Measurements from ENCODE around the gene RPS14. TPM values are rescaled to one million over a fixed set of nuclear protein-coding genes. Genes with fewer than 3 reads are reported as not detected.

Gene RPS14
- polyA plus RNA-seq, 1 donor (not counting 4 experiments of a cell fraction or from before 2014, with no cell fraction given) = 3,540 TPM

DNA sequence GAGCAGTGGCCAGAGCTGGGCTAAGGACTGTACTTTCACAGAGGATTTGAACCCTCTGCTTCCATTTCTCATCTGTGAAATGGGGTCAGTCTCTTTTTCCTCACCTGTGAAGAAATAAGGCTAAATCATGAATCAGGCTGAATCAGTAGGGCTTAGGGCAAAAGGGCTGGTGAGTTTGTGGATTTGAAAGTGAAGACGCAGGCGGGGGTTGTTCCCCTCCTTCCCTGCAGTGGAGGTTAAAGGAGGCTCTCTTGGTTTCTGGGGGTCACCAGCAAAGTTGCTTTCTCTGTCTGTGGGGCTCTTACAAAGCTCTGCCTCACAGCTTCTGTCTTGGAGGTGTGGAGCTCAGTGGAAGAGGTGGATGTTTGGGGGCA lies 40.7 kb upstream of the RPS14 start:
- Histone ChIP-seq H3K4me3 (ENCODE audit: control insufficient read depth in 2 of 3, extremely low read depth in 1 of 3, insufficient read depth in 2 of 3, low read depth in 1 of 3, low read length in 3 of 3) (no peak overlapping the region), H3K4me1 (ENCODE audit: control insufficient read depth, extremely low read depth, insufficient read depth, low read length) (peaks cover 68% of the 10 kb centered on the region), H3K9ac (ENCODE audit: control insufficient read depth, extremely low read depth, insufficient read depth, low read length) (no peak overlapping the region), H3K79me2 (ENCODE audit: control insufficient read depth, insufficient read depth, low read length) (peaks cover 65% of the 10 kb centered on the region), H3K27ac (ENCODE audit: control insufficient read depth, insufficient read depth, low read length) (no peak overlapping the region), H3K4me2 (ENCODE audit: control insufficient read depth, extremely low read depth, insufficient read depth, low read depth, low read length) (peak overlapping the region; percentile 13), H2AFZ (ENCODE audit: control insufficient read depth, low read length) (no peak overlapping the region), H3K36me3 (ENCODE audit: control insufficient read depth in 2 of 2, extremely low read depth in 1 of 2, insufficient read depth in 2 of 2, low read length in 2 of 2) (peaks cover 0 to 2% of the 10 kb centered on the region in 2 experiments), H3K9me3 (ENCODE audit: control insufficient read depth, low read depth, low read length) (no peaks in the 10 kb centered on the region), H3K27me3 (ENCODE audit: control insufficient read depth, extremely low read depth, insufficient read depth, low read length) (no peaks in the 10 kb centered on the region), H4K20me1 (ENCODE audit: control insufficient read depth, extremely low read depth, insufficient read depth, low read length) (no peaks in the 10 kb centered on the region), H3K9me1 (ENCODE audit: control insufficient read depth, extremely low read depth, insufficient read depth, low read length) (peaks cover 6% of the 10 kb centered on the region)
- DNase-seq (ENCODE audit: low read depth, low spot score) (no peak), FAIRE-seq (no peak)
- no peak for TF ChIP-seq EZH2 (IDR thresholded peaks at IDR 0.05; ENCODE audit: low read length)
- TF ChIP-seq, protein P1, sequence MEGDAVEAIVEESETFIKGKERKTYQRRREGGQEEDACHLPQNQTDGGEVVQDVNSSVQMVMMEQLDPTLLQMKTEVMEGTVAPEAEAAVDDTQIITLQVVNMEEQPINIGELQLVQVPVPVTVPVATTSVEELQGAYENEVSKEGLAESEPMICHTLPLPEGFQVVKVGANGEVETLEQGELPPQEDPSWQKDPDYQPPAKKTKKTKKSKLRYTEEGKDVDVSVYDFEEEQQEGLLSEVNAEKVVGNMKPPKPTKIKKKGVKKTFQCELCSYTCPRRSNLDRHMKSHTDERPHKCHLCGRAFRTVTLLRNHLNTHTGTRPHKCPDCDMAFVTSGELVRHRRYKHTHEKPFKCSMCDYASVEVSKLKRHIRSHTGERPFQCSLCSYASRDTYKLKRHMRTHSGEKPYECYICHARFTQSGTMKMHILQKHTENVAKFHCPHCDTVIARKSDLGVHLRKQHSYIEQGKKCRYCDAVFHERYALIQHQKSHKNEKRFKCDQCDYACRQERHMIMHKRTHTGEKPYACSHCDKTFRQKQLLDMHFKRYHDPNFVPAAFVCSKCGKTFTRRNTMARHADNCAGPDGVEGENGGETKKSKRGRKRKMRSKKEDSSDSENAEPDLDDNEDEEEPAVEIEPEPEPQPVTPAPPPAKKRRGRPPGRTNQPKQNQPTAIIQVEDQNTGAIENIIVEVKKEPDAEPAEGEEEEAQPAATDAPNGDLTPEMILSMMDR (optimal IDR thresholded peaks at IDR 0.05 in 1 of 3, IDR thresholded peaks at IDR 0.05 in 1 of 3, conservative IDR thresholded peaks at IDR 0.05 in 1 of 3; ENCODE audit: extremely low read depth in 1 of 3, insufficient read depth in 2 of 3, low read length in 3 of 3) = no peak
- dilution Hi-C loops (cut with MboI; ENCODE audit: extremely low pct_ligation_motif_present, low sequenced_read_pairs) = no loop called here

DNA sequence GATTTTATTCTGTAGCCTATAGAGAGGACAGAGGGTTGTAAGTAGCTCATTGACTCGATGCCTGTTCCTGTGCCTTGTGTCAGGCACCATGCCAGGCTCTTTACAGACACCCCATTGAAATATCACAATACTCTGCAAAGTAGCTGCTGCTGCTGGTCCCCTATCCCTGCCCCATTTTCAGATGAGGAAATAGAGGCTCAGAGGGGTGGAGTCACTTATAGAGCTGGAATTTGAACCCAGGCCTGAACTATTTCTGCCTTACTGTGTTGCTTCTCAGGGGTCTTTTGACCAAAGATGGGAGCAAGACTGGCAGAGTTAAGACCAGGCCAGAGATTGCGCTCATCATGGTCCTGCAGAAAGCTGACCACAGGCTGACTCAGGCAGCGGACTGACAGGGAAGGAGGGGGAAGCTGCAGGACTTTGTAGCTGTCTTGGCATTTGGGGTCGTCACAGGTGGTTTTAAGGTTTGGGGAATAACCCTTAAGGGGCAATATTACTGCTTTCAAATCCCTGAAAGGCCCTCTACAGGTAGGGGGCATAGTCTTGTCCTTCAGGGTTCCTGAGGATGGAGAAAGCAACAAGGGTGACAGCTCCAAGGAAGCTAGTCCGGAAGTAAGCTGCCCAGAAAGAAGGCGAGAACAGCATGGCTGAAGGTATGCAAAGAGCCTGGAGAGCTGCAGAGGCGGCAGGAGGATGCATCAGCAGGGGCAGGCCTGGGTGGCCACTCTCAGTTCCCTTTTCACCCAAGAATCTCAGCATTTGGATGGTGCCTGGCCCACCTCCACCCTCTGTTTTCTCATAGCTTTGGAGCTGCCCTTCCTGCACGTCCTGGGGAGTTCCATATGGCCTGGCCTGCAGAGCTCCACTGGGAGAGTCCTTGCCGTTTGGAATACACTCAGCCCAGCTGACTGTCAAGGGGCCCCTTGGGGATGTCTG lies 40.1 kb upstream of the RPS14 start:
- Histone ChIP-seq H3K4me2 (ENCODE audit: control insufficient read depth, extremely low read depth, insufficient read depth, low read depth, low read length) (peak overlapping the region; percentile 13), H3K9me1 (ENCODE audit: control insufficient read depth, extremely low read depth, insufficient read depth, low read length) (peaks cover 6% of the 10 kb centered on the region), H3K27ac (ENCODE audit: control insufficient read depth, insufficient read depth, low read length) (no peak overlapping the region), H3K9me3 (ENCODE audit: control insufficient read depth, low read depth, low read length) (no peaks in the 10 kb centered on the region), H3K36me3 (ENCODE audit: control insufficient read depth in 2 of 2, extremely low read depth in 1 of 2, insufficient read depth in 2 of 2, low read length in 2 of 2) (peaks cover 0 to 2% of the 10 kb centered on the region in 2 experiments), H3K4me3 (ENCODE audit: control insufficient read depth in 2 of 3, extremely low read depth in 1 of 3, insufficient read depth in 2 of 3, low read depth in 1 of 3, low read length in 3 of 3) (no peak overlapping the region), H3K79me2 (ENCODE audit: control insufficient read depth, insufficient read depth, low read length) (peaks cover 65% of the 10 kb centered on the region), H4K20me1 (ENCODE audit: control insufficient read depth, extremely low read depth, insufficient read depth, low read length) (no peaks in the 10 kb centered on the region), H3K9ac (ENCODE audit: control insufficient read depth, extremely low read depth, insufficient read depth, low read length) (no peak overlapping the region), H3K27me3 (ENCODE audit: control insufficient read depth, extremely low read depth, insufficient read depth, low read length) (no peaks in the 10 kb centered on the region), H3K4me1 (ENCODE audit: control insufficient read depth, extremely low read depth, insufficient read depth, low read length) (peaks cover 68% of the 10 kb centered on the region), H2AFZ (ENCODE audit: control insufficient read depth, low read length) (no peak overlapping the region)
- TF ChIP-seq, protein P1 (optimal IDR thresholded peaks at IDR 0.05 in 1 of 3, IDR thresholded peaks at IDR 0.05 in 1 of 3, conservative IDR thresholded peaks at IDR 0.05 in 1 of 3; ENCODE audit: extremely low read depth in 1 of 3, insufficient read depth in 2 of 3, low read length in 3 of 3) = no peak
- no peak for TF ChIP-seq EZH2 (IDR thresholded peaks at IDR 0.05; ENCODE audit: low read length)
- DNase-seq (ENCODE audit: low read depth, low spot score) = no peak
- no peak for FAIRE-seq
- dilution Hi-C loops (cut with MboI; ENCODE audit: extremely low pct_ligation_motif_present, low sequenced_read_pairs) = no loop called here
